Neural cell (in vitro differentiated cells): Measurements from ENCODE around the gene UGT1A6. TPM values are rescaled to one million over a fixed set of nuclear protein-coding genes. Genes with fewer than 3 reads are reported as not detected.

Source experiments
- H2AFZ ChIP-seq: fragments of 200-600, 300-800 bp; sonication (generic), shearing (Covaris generic); 2 replicates; pipeline ENCODE4 v1.6.0; 2014; ENCODE audit warnings: low read depth, mild to moderate bottlenecking, antibody characterized with exemption, low read length, moderate library complexity
- H3F3A ChIP-seq: fragments of 200-600 bp; shearing (Covaris generic); 2 replicates; pipeline ENCODE4 v1.6.1; 2016; ENCODE audit warnings: mild to moderate bottlenecking, moderate library complexity, mixed read lengths, antibody characterized with exemption, low read length; ENCODE audit not compliant: insufficient read depth, poor library complexity, severe bottlenecking
- H3K27ac ChIP-seq: fragments of 200-600, 300-800 bp; sonication (generic), shearing (Covaris generic); 2 replicates; pipeline ENCODE4 v1.5.1; 2014; ENCODE audit warnings: mild to moderate bottlenecking, low read length, moderate library complexity
- H3K27me3 ChIP-seq: fragments of 300-800, 200-600 bp; sonication (generic), shearing (Covaris generic); 2 replicates; pipeline ENCODE4 v1.6.0; 2014; ENCODE audit warnings: mild to moderate bottlenecking, low read depth, low read length, moderate library complexity; ENCODE audit not compliant: insufficient read depth
- H3K36me3 ChIP-seq: fragments of 300-800, 200-600 bp; sonication (generic), shearing (Covaris generic); 2 replicates; pipeline ENCODE4 v1.5.1; 2014; ENCODE audit warnings: mild to moderate bottlenecking, antibody characterized with exemption, low read length, moderate library complexity; ENCODE audit not compliant: insufficient read depth
- H3K4me2 ChIP-seq: fragments of 300-800, 200-600 bp; sonication (generic), shearing (Covaris generic); 2 replicates; pipeline ENCODE4 v1.6.0; 2014; ENCODE audit warnings: mild to moderate bottlenecking, low read length
- H3K4me3 ChIP-seq: fragments of 300-800, 200-600 bp; sonication (generic), shearing (Covaris generic); 2 replicates; pipeline ENCODE4 v1.5.1; 2014; ENCODE audit warnings: mild to moderate bottlenecking, low read length, moderate library complexity
- H3K79me2 ChIP-seq: fragments of 200-600 bp; shearing (Covaris generic); replicated peaks from 2 replicates; pipeline ENCODE4 v1.6.0; 2014; ENCODE audit warnings: mild to moderate bottlenecking, low read length, moderate library complexity; ENCODE audit not compliant: insufficient read depth
- H3K9ac ChIP-seq: fragments of 300-800, 200-600 bp; sonication (generic), shearing (Covaris generic); 2 replicates; pipeline ENCODE4 v1.6.1; 2016; ENCODE audit warnings: mild to moderate bottlenecking, low read length, mixed read lengths
- H3K9me2 ChIP-seq: fragments of 200-600 bp; shearing (Covaris generic); 2 replicates; pipeline ENCODE4 v1.6.1; 2016; ENCODE audit warnings: mild to moderate bottlenecking, low read length, mixed read lengths; ENCODE audit not compliant: insufficient read depth
- H3K9me3 ChIP-seq: fragments of 200-600, 300-800 bp; sonication (generic), shearing (Covaris generic); 2 replicates; pipeline ENCODE4 v1.6.1; 2016; ENCODE audit warnings: mild to moderate bottlenecking, mixed run types, low read length, moderate library complexity, mixed read lengths
- H4K20me1 ChIP-seq: fragments of 200-600 bp; shearing (Covaris generic); 2 replicates; pipeline ENCODE4 v1.6.1; 2016; ENCODE audit warnings: mild to moderate bottlenecking, mixed run types; ENCODE audit not compliant: insufficient read depth
- CTCF ChIP-seq: fragments of 450-650 bp; IDR thresholded peaks from 2 replicates; pipeline ENCODE4 v1.5.1; 2014; ENCODE audit warnings: antibody characterized with exemption, mild to moderate bottlenecking, moderate library complexity; ENCODE audit not compliant: poor library complexity, severe bottlenecking
- EP300 ChIP-seq: fragments of 450-650 bp; conservative IDR thresholded peaks from 2 replicates; pipeline ENCODE4 v1.6.1; 2014; ENCODE audit warnings: antibody characterized with exemption, mild to moderate bottlenecking, moderate library complexity; ENCODE audit not compliant: poor library complexity, severe bottlenecking
- EZH2 ChIP-seq: fragments of 200-600, 300-800 bp; shearing (Covaris generic), sonication (generic); IDR thresholded peaks from 2 replicates; pipeline ENCODE4 v1.6.1; 2014; ENCODE audit warnings: antibody characterized with exemption, low read length, borderline replicate concordance, mild to moderate bottlenecking; ENCODE audit not compliant: insufficient read depth, poor library complexity, severe bottlenecking
- MXI1 ChIP-seq: fragments of 450-650 bp; conservative IDR thresholded peaks from 2 replicates; pipeline ENCODE4 v1.6.1; 2014; ENCODE audit warnings: antibody characterized with exemption, mild to moderate bottlenecking; ENCODE audit not compliant: poor library complexity, severe bottlenecking
- POLR2AphosphoS5 ChIP-seq: IDR thresholded peaks from 2 replicates; pipeline ENCODE4 v1.6.1; 2012
- RAD21 ChIP-seq: fragments of 450-650 bp; conservative IDR thresholded peaks from 2 replicates; pipeline ENCODE4 v1.6.1; 2014; ENCODE audit warnings: antibody characterized with exemption, mild to moderate bottlenecking, moderate library complexity
- REST ChIP-seq: IDR thresholded peaks from 2 replicates; pipeline ENCODE4 v1.6.1; 2012; ENCODE audit warnings: borderline replicate concordance
- SMC3 ChIP-seq: fragments of 450-650 bp; conservative IDR thresholded peaks from 2 replicates; pipeline ENCODE4 v1.6.1; 2014; ENCODE audit warnings: antibody characterized with exemption, mild to moderate bottlenecking, moderate library complexity; ENCODE audit not compliant: poor library complexity
- TAF1 ChIP-seq: IDR thresholded peaks from 2 replicates; pipeline ENCODE4 v1.6.1; 2012; ENCODE audit warnings: low read depth
- polyA plus RNA-seq: library from polyadenylated mRNA; depleted of rRNA; stranded (reverse); fragments of >200 nt; gene quantifications from 2 replicates; pipeline ENCODE4 v1.2.3, GENCODE V29; 2014

The UGT1A6 gene
- polyA plus RNA-seq, 1 donor from 2014 or later: not detected

- Histone ChIP-seq H3K9me3 (peaks cover 3% of the 10 kb centered on the region), H2AFZ (no peak overlapping the region), H3K9ac (no peak overlapping the region), H3K27me3 (no peaks in the 10 kb centered on the region), H4K20me1 (no peaks in the 10 kb centered on the region), H3K9me2 (no peaks in the 10 kb centered on the region), H3F3A (no peaks in the 10 kb centered on the region), H3K4me3 (no peak overlapping the region), H3K79me2 (no peaks in the 10 kb centered on the region), H3K36me3 (no peaks in the 10 kb centered on the region), H3K4me2 (no peak overlapping the region), H3K27ac (no peak overlapping the region)
- TF ChIP-seq TAF1 (no peak), EP300 (no peak), REST (no peak), POLR2AphosphoS5 (no peak), EZH2 (no peak), MXI1 (no peak), CTCF (no peak), RAD21 (no peak), SMC3 (no peak)
These were observed 81.2 kb downstream of the UGT1A6 start for GRCh38 chr2:233773854-233774253.

GRCh38 chr2:233775414-233775813 is 82.7 kb downstream of the UGT1A6 start:
- no peak overlapping the region for H3K4me2 ChIP-seq
- no peak overlapping the region for H3K4me3 ChIP-seq
- peaks cover 3% of the 10 kb centered on the region for H3K9me3 ChIP-seq
- H3F3A ChIP-seq: no peaks in the 10 kb centered on the region
- H3K9ac ChIP-seq: no peak overlapping the region
- H3K27me3 ChIP-seq: no peaks in the 10 kb centered on the region
- no peaks in the 10 kb centered on the region for H3K36me3 ChIP-seq
- H3K27ac ChIP-seq: no peak overlapping the region
- H3K9me2 ChIP-seq: no peaks in the 10 kb centered on the region
- no peaks in the 10 kb centered on the region for H3K79me2 ChIP-seq
- H4K20me1 ChIP-seq: no peaks in the 10 kb centered on the region
- H2AFZ ChIP-seq: no peak overlapping the region
- TF ChIP-seq SMC3 (no peak), MXI1 (no peak), EP300 (no peak)

GRCh38 chr2:233778030-233778429 is 85.3 kb downstream of the UGT1A6 start, which contains the start of gene MROH2A:
Gene MROH2A (plus strand): TSS chr2:233778330. CDS start chr2:233779359, 1,029 bp downstream.
- H3K4me3 ChIP-seq: no peak within 1 kb of the TSS
- no peak within 1 kb of the TSS for H3K27ac ChIP-seq
- H3K27me3 ChIP-seq: no peaks in the 10 kb centered on the region
- H3K9me3 ChIP-seq: peaks cover 3% of the 10 kb centered on the region
- H3K9ac ChIP-seq: no peak within 1 kb of the TSS
- no peak within 1 kb of the TSS for H3K4me2 ChIP-seq
- H3K79me2 ChIP-seq: no peaks in the 10 kb centered on the region
- H4K20me1 ChIP-seq: no peaks in the 10 kb centered on the region
- no peaks in the 10 kb centered on the region for H3K9me2 ChIP-seq
- H3F3A ChIP-seq: no peaks in the 10 kb centered on the region
- H2AFZ ChIP-seq: no peak within 1 kb of the TSS
- TF ChIP-seq TAF1 (no peak), RAD21 (no peak), EP300 (no peak), MXI1 (no peak), REST (no peak), CTCF (no peak), POLR2AphosphoS5 (no peak), EZH2 (no peak)
- no peaks in the 10 kb centered on the region for H3K36me3 ChIP-seq
